DMS79 (cell line): ENCODE results near the gene MYLK2.
A peak's percentile ranks its signal among the peaks of the same experiment; 100 is the strongest.

Experiments
- DNase-seq: peaks from one replicate; lab custom pipeline; 2025; lab: John Stamatoyannopoulos, UW

MYLK2 gene

DNA sequence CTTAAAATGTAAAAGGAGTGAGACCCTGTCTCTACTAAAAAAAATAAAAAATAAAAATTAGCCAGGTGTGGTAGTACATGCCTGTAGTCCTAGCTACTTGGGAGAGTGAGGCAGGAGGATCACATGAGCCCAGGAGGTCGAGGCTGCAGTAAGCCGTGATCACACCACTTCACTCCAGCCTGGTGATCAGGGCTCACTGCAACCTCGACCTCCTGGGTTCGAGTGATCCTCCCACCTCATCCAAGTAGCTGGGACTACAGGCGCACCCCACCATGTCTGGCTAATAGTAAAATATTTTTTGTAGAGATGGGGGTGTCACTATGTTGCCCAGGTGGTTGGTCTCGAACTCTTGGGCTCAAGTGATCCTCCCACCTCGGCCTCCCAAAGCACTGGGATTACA lies 34.3 kb downstream of the MYLK2 start:
- no peak for DNase-seq

GRCh38 chr20:31856516-31856915 lies 37.4 kb downstream of the MYLK2 start:
- no peak for DNase-seq

DNA sequence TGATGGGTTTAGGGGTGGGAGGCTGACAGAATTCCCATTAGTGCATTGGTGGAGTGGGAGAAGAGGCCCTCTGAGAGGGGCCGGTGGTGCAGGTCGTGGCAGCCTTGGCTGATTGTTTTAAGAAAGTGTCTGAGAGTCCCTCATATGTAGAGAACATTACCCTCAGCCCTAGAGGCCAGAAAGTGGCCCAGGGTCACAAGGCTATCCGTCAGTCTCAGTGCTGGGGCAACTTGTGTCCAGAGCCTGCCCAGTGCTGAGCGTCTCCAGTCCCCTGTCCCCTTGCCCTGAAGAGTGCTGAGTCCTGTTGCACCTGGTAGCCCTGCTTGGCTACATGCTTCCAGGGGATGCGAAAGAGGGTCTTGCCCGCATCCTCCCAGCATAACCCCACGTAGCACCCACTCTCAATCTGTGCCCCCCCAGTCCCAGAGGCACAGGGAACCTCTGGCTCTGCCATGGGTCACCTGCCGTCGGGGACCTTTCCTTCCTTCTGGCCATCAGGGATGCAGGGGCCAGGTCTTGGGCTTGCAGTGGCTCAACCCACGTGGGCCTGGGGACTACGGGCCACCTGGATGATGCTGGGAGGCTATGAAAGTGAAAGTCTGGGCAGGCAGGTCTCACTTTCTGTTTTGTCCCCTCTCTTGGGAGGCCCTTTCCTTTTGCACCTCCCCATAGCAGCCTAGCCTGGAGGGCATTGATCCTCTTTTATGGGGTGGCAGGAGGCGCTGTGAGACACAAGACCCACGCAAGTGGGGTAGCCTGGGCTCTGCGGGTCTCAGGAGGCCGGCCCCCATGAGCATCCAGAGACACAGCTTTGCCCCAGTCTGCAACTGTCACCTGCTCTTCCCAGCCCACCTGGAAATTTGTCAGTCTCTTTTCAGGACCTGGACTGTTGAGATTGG lies 39.0 kb downstream of the MYLK2 start:
- no peak for DNase-seq

- DNase-seq, result no peak
These were observed 39.6 kb downstream of the MYLK2 start for GRCh38 chr20:31858760-31859083.

GRCh38 chr20:31859266-31859997 lies 40.3 kb downstream of the MYLK2 start:
- no peak for DNase-seq

DNA sequence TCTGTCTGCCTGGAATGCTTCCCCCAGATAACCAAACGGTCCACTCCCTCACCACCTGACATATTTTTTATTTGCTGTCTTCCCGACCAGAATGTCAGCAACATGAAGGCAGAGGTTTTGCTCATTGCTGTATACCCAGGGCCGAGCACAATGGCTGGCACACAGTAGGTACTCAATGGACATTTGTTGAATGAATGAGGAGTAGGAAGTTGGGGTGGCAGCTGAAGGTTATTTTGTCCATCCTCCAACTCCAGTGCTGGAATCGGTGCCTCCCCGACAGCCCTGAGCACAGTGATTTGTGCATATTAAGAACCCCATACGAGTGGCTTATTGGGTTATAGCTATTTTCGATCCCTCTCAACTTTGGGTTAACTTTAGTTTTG lies 40.8 kb downstream of the MYLK2 start:
- no peak for DNase-seq

- DNase-seq, result no peak
These were observed 41.4 kb downstream of the MYLK2 start for GRCh38 chr20:31860390-31861134.

- DNase-seq, result no peak
These were observed 41.9 kb downstream of the MYLK2 start for GRCh38 chr20:31861135-31861384.

DNA sequence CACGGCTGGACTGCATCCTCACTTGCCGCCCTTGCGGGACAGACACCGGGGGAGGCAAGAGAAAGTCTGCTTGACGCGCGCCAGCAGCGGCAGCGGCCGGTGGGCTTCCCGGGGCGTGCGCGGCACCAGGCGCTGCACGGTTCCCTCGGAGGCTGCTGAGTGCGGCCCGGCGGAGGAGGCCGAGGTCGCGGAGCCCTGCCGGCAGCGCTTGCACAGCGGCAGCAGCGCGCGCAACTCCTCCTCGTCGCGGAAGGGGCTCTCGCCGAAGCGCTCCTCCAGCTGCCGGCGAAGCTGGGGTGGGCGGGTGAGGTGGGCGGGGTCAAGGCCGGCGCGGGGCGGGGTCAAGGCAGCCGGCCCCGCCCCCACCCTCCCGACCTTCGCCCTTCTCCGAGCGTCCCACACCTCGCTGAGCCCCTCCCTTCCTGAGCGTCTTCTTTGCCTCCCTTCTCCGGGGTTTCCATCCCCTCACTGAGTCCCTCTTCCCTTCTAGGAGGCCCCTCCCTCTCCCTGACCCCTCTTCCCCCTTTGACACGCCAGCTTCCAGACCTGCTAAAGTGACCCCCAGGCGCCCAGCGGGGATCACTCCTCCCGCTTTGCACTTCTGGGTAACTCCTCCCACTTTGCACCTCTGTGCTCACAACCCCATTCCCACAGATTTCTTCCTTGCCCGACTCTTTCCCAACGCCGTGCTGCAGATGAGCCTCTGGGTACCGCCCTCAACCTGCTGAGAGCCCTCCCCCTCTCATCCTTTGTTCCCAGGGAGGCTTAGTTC lies 42.4 kb downstream of the MYLK2 start:
- peak; percentile 59 for DNase-seq

GRCh38 chr20:31862157-31862470 lies 43.0 kb downstream of the MYLK2 start:
- DNase-seq, result no peak

DNA sequence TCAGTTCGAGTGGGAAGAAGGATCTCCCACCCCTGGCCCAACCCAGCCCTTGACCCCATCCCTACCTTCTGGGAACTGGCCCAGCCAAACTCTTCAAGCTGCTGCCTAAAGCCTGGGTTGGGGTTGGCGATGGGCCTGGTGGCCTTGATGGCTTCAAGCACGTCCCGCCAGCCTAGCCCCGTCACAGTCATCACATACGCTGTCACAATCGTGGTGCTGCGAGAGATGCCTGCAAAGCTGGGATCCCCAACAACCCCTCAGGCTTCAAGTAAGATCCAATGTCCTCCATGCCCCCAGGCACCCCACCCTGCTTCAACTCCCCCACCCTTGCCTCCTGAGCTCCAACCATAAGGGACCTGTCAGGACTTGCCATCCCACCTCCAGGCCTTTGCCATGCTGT lies 43.4 kb downstream of the MYLK2 start:
- DNase-seq, result no peak

DNA sequence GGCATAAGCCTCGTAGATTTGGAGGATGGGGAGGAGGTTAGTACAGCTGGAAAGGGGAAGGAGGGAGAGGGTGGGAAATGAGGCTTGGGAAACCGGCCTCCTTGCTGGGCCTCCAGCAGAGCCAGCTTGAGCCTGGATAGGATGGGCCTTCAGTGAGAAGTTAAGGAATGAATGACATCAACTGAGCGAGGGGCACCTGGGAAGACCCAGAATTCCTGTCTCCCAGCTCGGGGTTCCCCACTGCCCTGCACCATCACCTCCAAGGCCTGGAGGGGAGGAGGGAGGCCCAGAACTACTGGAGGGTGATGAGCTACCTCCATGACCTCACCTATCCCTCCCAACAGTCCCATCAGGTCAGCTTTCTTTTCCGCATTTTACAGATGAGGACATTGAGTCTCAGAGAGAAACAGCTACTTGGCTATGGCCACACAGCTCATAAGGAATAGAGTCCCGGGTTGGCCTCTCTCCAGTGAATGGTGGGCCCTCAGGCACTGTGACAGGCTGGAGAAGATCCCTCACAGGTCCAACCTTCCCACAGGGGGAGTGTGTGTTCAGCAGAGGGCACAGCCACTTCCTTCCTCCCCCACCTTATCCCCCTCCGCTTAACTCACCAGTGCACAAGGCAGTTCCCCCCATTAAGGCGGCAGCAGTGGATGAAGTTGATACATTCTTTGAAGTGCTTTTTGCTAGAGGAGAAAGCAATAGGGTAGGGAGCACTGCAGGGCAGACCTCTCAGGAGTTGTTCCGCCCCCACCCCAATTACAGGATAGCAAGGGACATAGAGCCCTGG lies 44.3 kb downstream of the MYLK2 start:
- no peak for DNase-seq

DNA sequence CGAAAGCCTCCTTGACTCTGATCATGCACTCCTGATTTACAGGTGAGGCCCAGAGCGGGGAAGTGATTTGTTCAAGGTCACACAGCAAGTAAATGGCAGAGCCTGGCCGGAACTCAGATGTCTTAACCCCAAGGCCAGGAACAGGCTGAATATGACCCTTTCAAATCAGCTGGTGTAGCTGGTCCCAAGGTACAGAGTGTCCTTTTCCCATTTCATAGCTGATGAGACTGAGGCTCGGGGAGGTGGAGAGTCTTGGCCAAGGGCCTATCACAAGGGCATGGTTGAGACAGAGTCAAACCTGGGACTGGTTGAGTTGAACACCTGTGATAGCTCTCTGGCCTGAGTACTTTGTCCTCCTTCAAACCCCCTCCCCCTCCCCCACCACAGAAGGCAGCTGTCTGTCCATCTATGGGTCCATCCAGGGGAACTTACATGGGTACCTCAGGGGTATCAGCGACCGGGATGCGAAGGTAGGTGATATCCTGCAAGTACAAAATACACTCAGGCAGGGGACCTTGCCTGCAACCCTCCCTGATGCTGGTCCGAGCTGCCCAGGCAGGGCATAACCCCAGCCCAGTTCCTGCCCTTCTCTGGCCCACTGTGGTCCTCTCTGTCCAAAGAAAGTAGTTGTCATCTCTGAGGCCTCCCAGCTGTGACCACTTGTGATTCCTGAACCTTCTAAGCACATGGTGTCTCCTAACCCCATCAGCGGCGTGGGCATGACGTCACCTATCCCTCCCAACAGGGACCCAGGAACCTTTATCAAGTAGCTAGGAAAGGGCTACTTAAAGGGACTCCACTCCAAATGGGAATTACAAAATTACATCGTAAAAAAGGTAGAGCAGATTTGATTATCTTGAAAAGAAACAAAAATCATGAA lies 45.6 kb downstream of the MYLK2 start:
- no peak for DNase-seq

DNA sequence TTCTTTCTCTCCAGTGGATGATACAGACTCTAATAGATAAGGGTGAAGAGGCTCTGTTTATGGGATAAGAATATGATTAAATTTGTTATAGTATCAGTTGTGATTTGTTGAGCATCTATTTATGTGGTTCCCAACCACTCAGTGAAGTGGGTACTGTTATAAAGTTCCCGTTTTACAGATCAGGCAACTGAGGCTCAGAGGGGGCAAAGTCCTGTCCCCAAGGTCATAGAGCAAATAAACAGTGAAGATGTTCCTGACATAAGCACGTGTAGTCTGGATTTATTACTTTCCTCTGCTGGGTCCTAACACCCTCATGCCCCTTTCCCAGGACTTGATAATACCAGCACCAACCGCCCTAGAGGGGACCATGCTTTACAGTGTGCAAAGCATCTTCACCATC lies 47.1 kb downstream of the MYLK2 start:
- DNase-seq, result no peak

- DNase-seq, result no peak
These were observed 49.9 kb downstream of the MYLK2 start for GRCh38 chr20:31868853-31869672.

- DNase-seq, result no peak
These were observed 50.5 kb downstream of the MYLK2 start for GRCh38 chr20:31869673-31869941.

GRCh38 chr20:31869942-31870725 lies 51.0 kb downstream of the MYLK2 start, which contains the start of the genes DUSP15 and TTLL9:
Gene DUSP15, minus strand, starts transcription at chr20:31870527. Its CDS starts 190 bp downstream, at chr20:31870337.
Gene TTLL9, plus strand, starts transcription at chr20:31870634. Its CDS starts 493 bp downstream, at chr20:31871127.
- no peak for DNase-seq

DNA sequence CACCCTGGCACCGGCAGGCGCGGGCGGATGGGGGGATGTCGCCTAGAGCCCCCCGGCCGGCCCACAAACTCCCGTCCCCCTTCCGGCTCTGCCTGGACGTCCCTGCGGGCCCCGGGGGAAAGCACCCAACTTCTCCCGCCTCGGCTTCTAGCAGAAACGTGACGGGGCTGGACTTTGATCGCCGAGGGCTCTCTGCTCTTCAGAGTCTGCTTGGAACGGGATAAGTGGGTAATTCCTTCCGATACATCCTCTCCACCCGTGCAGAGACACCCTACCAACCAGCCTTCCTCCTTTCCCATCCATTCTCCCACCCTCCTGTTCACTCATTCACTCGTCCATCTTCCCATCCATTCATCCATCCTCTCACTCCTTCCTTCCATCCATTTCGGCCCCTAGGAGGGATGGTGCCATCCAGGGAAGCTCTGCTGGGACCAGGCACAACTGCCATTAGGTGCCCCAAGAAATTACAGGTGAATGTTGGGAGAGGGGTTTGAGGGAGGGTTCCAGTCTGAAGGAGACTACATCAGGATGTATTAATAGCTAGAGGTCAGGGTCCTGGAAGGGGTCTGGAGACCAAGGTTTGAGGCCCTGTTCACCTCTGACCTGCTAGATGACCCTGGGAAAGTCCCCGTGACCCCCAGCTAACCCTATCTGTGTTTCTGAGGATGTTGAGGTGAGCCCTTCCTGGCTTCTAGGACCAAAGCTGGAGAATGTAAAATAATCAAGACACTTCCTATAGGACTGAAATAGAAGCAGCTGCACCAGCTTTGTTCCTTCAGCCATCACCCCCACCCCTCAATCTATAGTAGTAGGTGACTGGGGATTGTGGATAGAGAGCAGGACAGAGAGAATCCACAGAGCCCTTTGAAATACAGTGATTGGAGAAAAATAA lies 51.8 kb downstream of the MYLK2 start:
- DNase-seq, result no peak
